Esophagus squamous epithelium (tissue), 5 donors: ENCODE results near the gene TSPAN33. TPM values are rescaled to one million over a fixed set of nuclear protein-coding genes. Genes with fewer than 3 reads are reported as not detected.

Experiments
- DNase-seq: peaks from one replicate; lab custom pipeline; 2025; lab: John Stamatoyannopoulos, UW
- H3K27ac ChIP-seq, 4 donors: fragments of 200-600 bp; sonication (generic); one replicate each; pipeline ENCODE4 v1.5.1; 2016 to 2019; ENCODE audit warnings: mild to moderate bottlenecking in 1 of 4
- H3K27me3 ChIP-seq, 4 donors: fragments of 200-600 bp; sonication (generic); 1 replicate in 3 of 4; 2 replicates in 1 of 4; pipeline versions ENCODE4 v1.5.1 to v1.6.0; 2017 to 2021; ENCODE audit warnings: antibody characterized with exemption in 1 of 4
- H3K36me3 ChIP-seq, 3 donors: fragments of 200-600 bp; sonication (generic); one replicate each; pipeline ENCODE4 v1.5.1; 2016 to 2019
- H3K4me1 ChIP-seq, 3 donors: fragments of 200-600 bp; sonication (generic); one replicate each; pipeline ENCODE4 v1.5.1; 2017 to 2019
- H3K4me3 ChIP-seq, 4 donors: fragments of 200-600 bp; sonication (generic); 1 replicate in 3 of 4; 2 replicates in 1 of 4; pipeline ENCODE4 v1.5.1; 2016 to 2019; ENCODE audit warnings: mild to moderate bottlenecking in 2 of 4, moderate library complexity in 1 of 4
- H3K9me3 ChIP-seq, 3 donors: fragments of 200-600 bp; sonication (generic); one replicate each; pipeline ENCODE4 v1.5.1; 2016 to 2019
- POLR2A ChIP-seq, 4 donors: fragments of 450-650 bp; IDR thresholded peaks; one replicate each; pipeline ENCODE4 v1.6.1; 2017; ENCODE audit warnings: antibody characterized with exemption in 4 of 4, mild to moderate bottlenecking in 4 of 4, moderate library complexity in 3 of 4
- WGBS, 2 donors: methylation state at CpG; one replicate each; pipeline ENCODE4 v1.1.5; 2018; 5-methylcytosine and 5-hydroxymethylcytosine counted together
- intact Hi-C: fragments of 100-400 bp; cut with DNase I; formaldehyde crosslinking; loops from one replicate; pipeline ENCODE4 v1.15.0; 2022
- total RNA-seq, 4 donors: library from RNA; depleted of rRNA; stranded (reverse); fragments of >200 nt; gene quantifications; one replicate each; pipeline ENCODE4 v1.1.0, GENCODE V29; 2016
- TF ChIP-seq, protein P1 (sequence below), 6 experiments: fragments of 450-650 bp in 4 of 6; fragments of 200-600 bp in 2 of 6; sonication (generic) in 2 of 6; IDR thresholded peaks; one replicate each; pipeline ENCODE4 v1.5.1; 2016 to 2019; ENCODE audit warnings: antibody characterized with exemption in 6 of 6, mild to moderate bottlenecking in 4 of 6, moderate library complexity in 4 of 6
- donor health status: DM: yes; HTN: yes; CAD: no.

Gene TSPAN33
- total RNA-seq, 4 donors from 2014 or later = 0.44 to 5.9 (median 4.0) TPM

DNA sequence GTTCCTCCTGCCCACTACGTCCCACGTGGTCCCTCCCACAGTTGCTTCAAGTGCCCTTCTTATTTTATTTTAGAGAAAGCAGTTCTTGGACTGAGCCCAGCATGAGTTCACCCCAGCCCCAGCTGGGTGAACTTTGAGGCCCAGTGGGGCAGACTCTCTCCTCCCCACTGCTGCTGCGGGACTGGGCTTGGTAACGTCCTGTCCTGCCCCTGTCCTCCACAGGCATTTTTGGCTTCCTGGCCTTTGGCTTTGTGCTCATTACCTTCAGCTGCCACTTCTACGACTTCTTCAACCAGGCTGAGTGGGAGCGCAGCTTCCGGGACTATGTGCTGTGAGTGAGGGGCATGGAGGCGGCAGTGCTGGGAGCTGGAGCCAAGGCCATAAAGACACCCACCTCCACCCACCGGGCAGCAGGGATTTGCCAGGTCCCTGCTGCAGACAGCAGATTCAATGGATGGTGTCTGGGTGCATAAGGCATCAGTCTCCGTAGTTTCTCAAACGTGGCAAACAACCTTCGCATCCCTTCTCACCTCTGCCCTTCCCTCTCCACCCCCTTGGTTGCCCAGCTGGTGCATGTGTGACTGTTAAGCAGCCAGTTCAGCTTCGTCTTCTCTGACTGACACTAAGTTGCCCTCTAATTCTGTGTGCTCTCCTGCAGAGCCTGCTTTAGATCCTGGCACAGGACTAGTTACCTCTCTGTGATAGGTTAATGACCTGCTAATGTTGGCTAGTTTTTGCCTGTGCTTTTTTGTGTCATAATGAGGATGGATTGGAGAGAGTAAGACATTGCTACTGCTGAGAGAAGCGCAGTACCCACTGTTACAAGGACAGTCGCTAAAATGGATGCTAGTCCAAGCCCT, 64.8 kb downstream of the TSPAN33 start:
- Histone ChIP-seq H3K36me3 (peaks cover 0 to 73% (median 0%) of the 10 kb centered on the region in 3 donors), H3K27ac (no peak overlapping the region), H3K27me3 (no peaks in the 10 kb centered on the region), H3K9me3 (no peaks in the 10 kb centered on the region), H3K4me3 (no peak overlapping the region), H3K4me1 (peaks cover 0 to 7% (median 0%) of the 10 kb centered on the region in 3 donors)
- TF ChIP-seq, protein P1, sequence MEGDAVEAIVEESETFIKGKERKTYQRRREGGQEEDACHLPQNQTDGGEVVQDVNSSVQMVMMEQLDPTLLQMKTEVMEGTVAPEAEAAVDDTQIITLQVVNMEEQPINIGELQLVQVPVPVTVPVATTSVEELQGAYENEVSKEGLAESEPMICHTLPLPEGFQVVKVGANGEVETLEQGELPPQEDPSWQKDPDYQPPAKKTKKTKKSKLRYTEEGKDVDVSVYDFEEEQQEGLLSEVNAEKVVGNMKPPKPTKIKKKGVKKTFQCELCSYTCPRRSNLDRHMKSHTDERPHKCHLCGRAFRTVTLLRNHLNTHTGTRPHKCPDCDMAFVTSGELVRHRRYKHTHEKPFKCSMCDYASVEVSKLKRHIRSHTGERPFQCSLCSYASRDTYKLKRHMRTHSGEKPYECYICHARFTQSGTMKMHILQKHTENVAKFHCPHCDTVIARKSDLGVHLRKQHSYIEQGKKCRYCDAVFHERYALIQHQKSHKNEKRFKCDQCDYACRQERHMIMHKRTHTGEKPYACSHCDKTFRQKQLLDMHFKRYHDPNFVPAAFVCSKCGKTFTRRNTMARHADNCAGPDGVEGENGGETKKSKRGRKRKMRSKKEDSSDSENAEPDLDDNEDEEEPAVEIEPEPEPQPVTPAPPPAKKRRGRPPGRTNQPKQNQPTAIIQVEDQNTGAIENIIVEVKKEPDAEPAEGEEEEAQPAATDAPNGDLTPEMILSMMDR (IDR thresholded peaks at IDR 0.05) = no peak
- no peak for TF ChIP-seq POLR2A (IDR thresholded peaks at IDR 0.05)
- 80% methylated on average over 13 to 14 of the region's 15 CpGs for WGBS, 2 donors
- intact Hi-C loops = no loop called here
- no peak for DNase-seq

DNA sequence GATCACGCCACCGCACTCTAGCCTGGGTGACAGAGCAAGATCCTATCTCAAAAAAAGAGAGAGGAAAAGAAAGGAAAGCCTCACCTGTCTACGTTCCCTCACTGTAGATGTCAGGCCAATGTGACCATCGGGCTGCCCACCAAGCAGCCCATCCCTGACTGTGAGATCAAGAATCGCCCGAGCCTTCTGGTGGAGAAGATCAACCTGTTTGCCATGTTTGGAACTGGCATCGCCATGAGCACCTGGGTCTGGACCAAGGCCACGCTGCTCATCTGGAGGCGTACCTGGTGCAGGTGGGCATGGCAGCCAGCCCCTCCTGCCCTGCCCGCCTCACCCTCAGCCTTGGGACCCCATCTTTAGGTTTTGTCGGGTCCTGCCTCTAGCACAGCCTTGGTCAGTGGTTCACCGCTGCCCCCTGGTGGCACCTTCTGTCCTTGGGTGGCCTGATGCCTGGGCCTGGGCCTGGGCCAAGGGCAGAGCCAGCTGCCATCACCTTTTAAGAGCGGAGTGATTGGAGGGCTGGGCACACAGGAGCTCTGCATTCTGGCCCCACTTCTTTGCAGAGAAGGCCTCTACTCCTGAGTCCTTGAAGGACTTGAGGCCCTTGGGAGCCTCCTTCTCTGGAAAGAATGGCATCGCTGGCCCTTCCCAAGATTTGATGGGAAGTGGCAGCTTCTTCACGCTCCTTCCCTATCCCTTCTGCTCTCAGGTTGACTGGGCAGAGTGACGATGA, 65.9 kb downstream of the TSPAN33 start:
- H3K27me3 ChIP-seq = no peaks in the 10 kb centered on the region
- WGBS, 2 donors = 54 to 59% methylated on average over 12 to 14 of the region's 16 CpGs
- no peak for DNase-seq
- TF ChIP-seq, protein P1 (IDR thresholded peaks at IDR 0.05) = peak; percentile 78 to 93 (median 85)
- TF ChIP-seq POLR2A (IDR thresholded peaks at IDR 0.05) = no peak
- intact Hi-C loops = loop anchor here (5.0 to 10.0 kb wide), 2 partner anchors 48 to 274 kb away; no protein-coding TSS in a partner anchor
- H3K4me1 ChIP-seq = peaks cover 0 to 7% (median 0%) of the 10 kb centered on the region in 3 donors
- H3K27ac ChIP-seq = no peak overlapping the region
- no peak overlapping the region for H3K4me3 ChIP-seq
- peaks cover 0 to 68% (median 0%) of the 10 kb centered on the region in 3 donors for H3K36me3 ChIP-seq
- H3K9me3 ChIP-seq = no peaks in the 10 kb centered on the region

DNA sequence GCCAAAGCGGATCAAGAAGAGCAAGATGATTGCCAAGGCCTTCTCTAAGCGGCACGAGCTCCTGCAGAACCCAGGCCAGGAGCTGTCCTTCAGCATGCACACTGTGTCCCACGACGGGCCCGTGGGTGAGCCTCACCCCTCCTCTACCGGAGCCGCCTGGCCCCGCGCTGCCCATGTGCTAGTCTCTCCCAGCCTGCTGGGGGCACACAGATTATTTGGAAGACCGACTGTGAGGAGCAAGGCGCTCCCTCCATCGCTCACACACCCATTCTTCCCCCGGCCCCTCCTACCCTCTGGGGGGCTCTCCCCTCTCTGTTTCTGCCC, 66.4 kb downstream of the TSPAN33 start:
- Histone ChIP-seq H3K27ac (no peak overlapping the region), H3K4me1 (peaks cover 0 to 7% (median 0%) of the 10 kb centered on the region in 3 donors), H3K36me3 (peaks cover 0 to 63% (median 0%) of the 10 kb centered on the region in 3 donors), H3K4me3 (no peak overlapping the region), H3K9me3 (no peaks in the 10 kb centered on the region), H3K27me3 (no peaks in the 10 kb centered on the region)
- TF ChIP-seq, protein P1 (IDR thresholded peaks at IDR 0.05) = no peak
- TF ChIP-seq POLR2A (IDR thresholded peaks at IDR 0.05) = no peak
- WGBS, 2 donors = 82% methylated on average over 11 of the region's 14 CpGs; no CpG with 5 or more reads in 1 of the 2 donors
- intact Hi-C loops = loop anchor here (5.0 to 10.0 kb wide), 2 partner anchors 49 to 274 kb away; no protein-coding TSS in a partner anchor
- DNase-seq = no peak

DNA sequence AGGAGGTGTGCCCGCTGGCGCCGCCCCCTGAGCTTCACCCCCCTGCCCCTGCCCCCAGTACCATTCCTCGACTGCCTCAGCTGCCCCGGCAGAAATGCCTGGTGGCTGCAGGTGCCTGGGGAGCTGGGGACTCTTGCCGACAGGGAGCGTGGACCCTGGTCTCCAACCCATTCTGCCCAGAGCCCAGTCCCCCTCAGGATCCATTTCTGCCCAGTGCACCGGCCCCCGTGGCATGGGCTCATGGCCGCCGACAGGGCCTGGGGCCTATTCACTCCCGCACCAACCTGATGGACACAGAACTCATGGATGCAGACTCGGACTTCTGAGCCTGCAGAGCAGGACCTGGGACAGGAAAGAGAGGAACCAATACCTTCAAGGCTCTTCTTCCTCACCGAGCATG, 67.6 kb downstream of the TSPAN33 start:
- 83% methylated on average over 1 of the region's 14 CpGs; no CpG with 5 or more reads in 1 of the 2 donors for WGBS, 2 donors
- Histone ChIP-seq H3K27ac (no peak overlapping the region), H3K4me3 (no peak overlapping the region), H3K4me1 (peaks cover 0 to 7% (median 0%) of the 10 kb centered on the region in 3 donors), H3K36me3 (peaks cover 0 to 51% (median 0%) of the 10 kb centered on the region in 3 donors), H3K27me3 (no peaks in the 10 kb centered on the region), H3K9me3 (no peaks in the 10 kb centered on the region)
- intact Hi-C loops = loop anchor here (5.0 to 10.0 kb wide), 2 partner anchors 50 to 273 kb away; no protein-coding TSS in a partner anchor
- TF ChIP-seq, protein P1 (IDR thresholded peaks at IDR 0.05) = no peak
- TF ChIP-seq POLR2A (IDR thresholded peaks at IDR 0.05) = no peak
- no peak for DNase-seq
